Measurements from ENCODE around the gene ZDHHC7. TPM values are rescaled to one million over a fixed set of nuclear protein-coding genes. Genes with fewer than 3 reads are reported as not detected.
A peak's percentile ranks its signal among the peaks of the same experiment; 100 is the strongest.

Gene ZDHHC7
- total and polyA plus RNA-seq, 9 of the 15 experiments (the other 6 are each of a cell fraction or from before 2014, with no cell fraction given): 1.7 to 49.7 (median 37.4) TPM

- TF ChIP-seq ETV5 (CRISPR knock-in tag; IDR thresholded peaks at IDR 0.05; ENCODE audit: low read depth) (peak; percentile 96), PRMT5 (CRISPR knock-in tag; IDR thresholded peaks at IDR 0.05) (no peak), POLR3G (IDR thresholded peaks at IDR 0.05; ENCODE audit: extremely low read depth, insufficient read length, insufficient replicate concordance) (no peak), RBM17 (IDR thresholded peaks at IDR 0.05; ENCODE audit: borderline replicate concordance, low read depth, low read length) (no peak), VEZF1 (CRISPR knock-in tag; IDR thresholded peaks at IDR 0.05) (peak; percentile 66), KHSRP (IDR thresholded peaks at IDR 0.05) (0 out of 2 replicates have a peak, but pooled peaks have one; percentile 47), KLF16 (IDR thresholded peaks at IDR 0.05) (peak; percentile 81), U2AF1 (optimal IDR thresholded peaks at IDR 0.05; ENCODE audit: low read depth, low read length) (no peak), BRCA1 (IDR thresholded peaks at IDR 0.05) (no peak), BRCA1 (CRISPR knock-in tag; IDR thresholded peaks at IDR 0.05) (no peak), ZNF324 (CRISPR knock-in tag; IDR thresholded peaks at IDR 0.05) (no peak), SREBF1 (IDR thresholded peaks at IDR 0.05; ENCODE audit: borderline replicate concordance, low read depth, low read length) (no peak), FOXA3 (CRISPR knock-in tag; conservative IDR thresholded peaks at IDR 0.05 in 1 of 2, IDR thresholded peaks at IDR 0.05 in 1 of 2) (peak; percentile 88 to 92; a peak in 3 of 4 replicates), MEIS2 (IDR thresholded peaks at IDR 0.05; ENCODE audit: partially characterized antibody) (peak; percentile 67), CLOCK (CRISPR knock-in tag; IDR thresholded peaks at IDR 0.05; ENCODE audit: borderline replicate concordance) (0 out of 2 replicates have a peak, but pooled peaks have one; percentile 40), GATA2 (CRISPR knock-in tag; IDR thresholded peaks at IDR 0.05) (peak; percentile 91), TARDBP (IDR thresholded peaks at IDR 0.05) (peak; percentile 93), PTTG1 (tag; IDR thresholded peaks at IDR 0.05; ENCODE audit: low read depth) (no peak)
- TF ChIP-seq, protein P1, sequence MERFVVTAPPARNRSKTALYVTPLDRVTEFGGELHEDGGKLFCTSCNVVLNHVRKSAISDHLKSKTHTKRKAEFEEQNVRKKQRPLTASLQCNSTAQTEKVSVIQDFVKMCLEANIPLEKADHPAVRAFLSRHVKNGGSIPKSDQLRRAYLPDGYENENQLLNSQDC (CRISPR knock-in tag; IDR thresholded peaks at IDR 0.05): no peak
- TF ChIP-seq, protein P2, sequence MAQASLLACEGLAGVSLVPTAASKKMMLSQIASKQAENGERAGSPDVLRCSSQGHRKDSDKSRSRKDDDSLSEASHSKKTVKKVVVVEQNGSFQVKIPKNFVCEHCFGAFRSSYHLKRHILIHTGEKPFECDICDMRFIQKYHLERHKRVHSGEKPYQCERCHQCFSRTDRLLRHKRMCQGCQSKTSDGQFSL (CRISPR knock-in tag; IDR thresholded peaks at IDR 0.05): no peak
- TF ChIP-seq, protein P2 (tag; IDR thresholded peaks at IDR 0.05): no peak
These were observed 35.9 kb upstream of the ZDHHC7 start (continued) for GRCh38 chr16:85046931-85047866.

All from K562 (cell line).